A549 (cell line): Measurements from ENCODE around the gene NINJ1. TPM values are rescaled to one million over a fixed set of nuclear protein-coding genes. Genes with fewer than 3 reads are reported as not detected.
A peak's percentile ranks its signal among the peaks of the same experiment; 100 is the strongest.
"Not testable (repeated sequence)": the region's sequence is repeated elsewhere in the genome, so short reads cannot be mapped to it uniquely, and the experiment has no call there.

Experiments
- ATAC-seq, 2 experiments: fragments of 200-7000 bp in 1 of 2; fragments of >200 bp in 1 of 2; cut with Nextera tagmentation in 1 of 2; cut with Tn5 transposase in 1 of 2; 3 replicates each; pipeline versions ENCODE4 v1.8.0 to v1.9.1; 2018 to 2020; ENCODE audit warnings: mild to moderate bottlenecking in 1 of 2, moderate library complexity in 1 of 2
- CTCF ChIA-PET: fragments of 300-600 bp; sonication (Branson Sonifier 250); formaldehyde crosslinking; extraction: SDS; loops from one replicate; lab custom pipeline; 2021; ENCODE audit warnings: antibody characterized with exemption, inconsistent platforms; lab: Yijun Ruan, JAX
- POLR2A ChIA-PET: fragments of 350-600 bp; formaldehyde crosslinking; extraction: SDS; loops from one replicate; lab custom pipeline; 2021; ENCODE audit warnings: antibody characterized with exemption, inconsistent platforms; lab: Yijun Ruan, JAX
- DNase-seq, 2 experiments: peaks; one replicate each; pipeline versions ENCODE4 v3.0.0 to v3.0.0-alpha.2; 2011 to 2016; ENCODE audit warnings: low read depth in 1 of 2, low spot score in 1 of 2
- FAIRE-seq: peaks from 2 replicates; lab custom pipeline; 2011; peaks lifted over from hg19 to GRCh38; lab: Jason Lieb, UNC
- H3K27ac ChIP-seq, 2 experiments: fragments of >200 bp; sonication (Bioruptor Twin); formaldehyde crosslinking; 3 replicates each; pipeline ENCODE4 v1.5.1; 2016 to 2017
- H3K4me1 ChIP-seq: fragments of >200 bp; sonication (Bioruptor Twin); formaldehyde crosslinking; 3 replicates; pipeline ENCODE4 v1.6.1; 2016
- H3K4me2 ChIP-seq: fragments of >200 bp; sonication (Bioruptor Twin); formaldehyde crosslinking; 3 replicates; pipeline ENCODE4 v1.6.1; 2016
- H3K4me3 ChIP-seq: fragments of >200 bp; sonication (Bioruptor Twin); formaldehyde crosslinking; 3 replicates; pipeline ENCODE4 v1.5.1; 2016
- H3K9me3 ChIP-seq: fragments of >200 bp; sonication (Bioruptor Twin); formaldehyde crosslinking; 3 replicates; pipeline ENCODE4 v1.6.1; 2016
- BCL3 ChIP-seq: fragments of >200 bp; sonication (Bioruptor Twin); formaldehyde crosslinking; IDR thresholded peaks from 3 replicates; pipeline ENCODE4 v1.6.1; 2016
- CEBPB ChIP-seq, 2 experiments: fragments of >200 bp in 1 of 2; sonication (Bioruptor Twin) in 1 of 2; formaldehyde crosslinking in 1 of 2; IDR thresholded peaks; 2 replicates each; pipeline ENCODE4 v1.6.1; 2012 to 2016
- E2F6 ChIP-seq: IDR thresholded peaks from 2 replicates; pipeline ENCODE4 v1.6.1; 2012; ENCODE audit warnings: low read depth, borderline replicate concordance
- EHF ChIP-seq: fragments of 250-450 bp; sonication (Bioruptor Pico); IDR thresholded peaks from 2 replicates; pipeline ENCODE4 v1.5.0; 2020; ENCODE audit warnings: mild to moderate bottlenecking
- EHMT2 ChIP-seq: fragments of 200-600 bp; sonication (generic); IDR thresholded peaks from 2 replicates; pipeline ENCODE4 v1.6.1; 2016; ENCODE audit warnings: antibody characterized with exemption, low read depth, mild to moderate bottlenecking, moderate library complexity
- EP300 ChIP-seq, 2 experiments: fragments of >200 bp; sonication (Bioruptor Twin); formaldehyde crosslinking; IDR thresholded peaks; 2 replicates in 1 of 2; 3 replicates in 1 of 2; pipeline ENCODE4 v1.6.1; 2016 to 2017
- ESRRA ChIP-seq: fragments of 150-350 bp; IDR thresholded peaks from 2 replicates; pipeline ENCODE4 v1.6.1; 2014; ENCODE audit warnings: mild to moderate bottlenecking, low read length, borderline replicate concordance
- GATA3 ChIP-seq: IDR thresholded peaks from 2 replicates; pipeline ENCODE4 v1.6.1; 2012; ENCODE audit warnings: borderline replicate concordance
- HEYL ChIP-seq: fragments of 250-450 bp; sonication (Bioruptor Pico); IDR thresholded peaks from 2 replicates; pipeline ENCODE4 v1.8.0; 2021; ENCODE audit warnings: mild to moderate bottlenecking, moderate library complexity
- HOXB5 ChIP-seq: fragments of 250-450 bp; sonication (Bioruptor Pico); IDR thresholded peaks from 2 replicates; pipeline ENCODE4 v1.5.0; 2020; ENCODE audit warnings: mild to moderate bottlenecking, moderate library complexity
- MAFK ChIP-seq: fragments of 450-650 bp; IDR thresholded peaks from 2 replicates; pipeline ENCODE4 v1.6.1; 2014; ENCODE audit not compliant: partially characterized antibody
- MAZ ChIP-seq: fragments of 150-350 bp; IDR thresholded peaks from 2 replicates; pipeline ENCODE4 v1.6.1; 2014; ENCODE audit warnings: antibody characterized with exemption, low read depth, low read length, borderline replicate concordance
- PBX3 ChIP-seq: IDR thresholded peaks from 2 replicates; pipeline ENCODE4 v1.6.1; 2012
- RARB ChIP-seq: fragments of 250-450 bp; sonication (Bioruptor Pico); IDR thresholded peaks from 2 replicates; pipeline ENCODE4 v1.8.0; 2021; ENCODE audit warnings: mild to moderate bottlenecking, moderate library complexity
- REST ChIP-seq: fragments of 200-600 bp; sonication (generic); IDR thresholded peaks from 2 replicates; pipeline ENCODE4 v1.6.1; 2016; ENCODE audit warnings: antibody characterized with exemption, mild to moderate bottlenecking, moderate library complexity
- RNF2 ChIP-seq: fragments of 200-600 bp; sonication (generic); IDR thresholded peaks from 2 replicates; pipeline ENCODE4 v1.6.1; 2016; ENCODE audit warnings: low read depth, mild to moderate bottlenecking, antibody characterized with exemption, moderate library complexity, borderline replicate concordance
- SMC3 ChIP-seq: fragments of >200 bp; sonication (Bioruptor Twin); formaldehyde crosslinking; IDR thresholded peaks from 3 replicates; pipeline ENCODE4 v1.6.1; 2018; ENCODE audit warnings: inconsistent platforms
- TFCP2L1 ChIP-seq: fragments of 250-450 bp; sonication (Bioruptor Pico); IDR thresholded peaks from 2 replicates; pipeline ENCODE4 v1.5.0; 2021; ENCODE audit warnings: mild to moderate bottlenecking
- ZNF302 ChIP-seq: fragments of 250-450 bp; sonication (Bioruptor Pico); IDR thresholded peaks from 2 replicates; pipeline ENCODE4 v1.9.0; 2021; ENCODE audit warnings: inconsistent platforms, mild to moderate bottlenecking, moderate library complexity
- WGBS: methylation state at CpG from one replicate; pipeline ENCODE4 v1.1.6; 2017; ENCODE audit errors: missing lambda C conversion rate; 5-methylcytosine and 5-hydroxymethylcytosine counted together
- polyA plus RNA-seq, 4 experiments: library from polyadenylated mRNA; depleted of rRNA in 3 of 4; stranded (reverse); fragments of >200 nt; fragmentation: RNase III in 1 of 4; extraction: RNeasy Plus Mini Kit Qiagen cat#74134 plus additional on column Dnase treatment in 1 of 4; gene quantifications; 2 replicates in 3 of 4; 3 replicates in 1 of 4; pipeline ENCODE4 v1.2.3, GENCODE V29; 2011 to 2017

Gene NINJ1
- polyA plus RNA-seq, 2 of the 4 experiments (the other 2 are of a cell fraction), result 27.0 to 60.4 TPM

GRCh38 chr9:93117924-93118862, 15.9 kb downstream of the NINJ1 start (continued):
- no peak for TF ChIP-seq REST

- CTCF ChIA-PET, result interaction anchor here (0.6 to 6.3 kb wide), 6 partner anchors 10 to 760 kb away, joined by 3 to 109 read pairs (median 3); no protein-coding TSS in a partner anchor
- H3K4me3 ChIP-seq, ATAC-seq, FAIRE-seq, H3K9me3 ChIP-seq, H3K4me2 ChIP-seq, DNase-seq, H3K27ac ChIP-seq, POLR2A ChIA-PET: not testable (repeated sequence)
- peaks cover 57% of the 10 kb centered on the region for H3K4me1 ChIP-seq
- WGBS, result 90% methylated on average over 9 of the region's 9 CpGs
These were observed 16.5 kb downstream of the NINJ1 start for GRCh38 chr9:93117521-93117920.

GRCh38 chr9:93116072-93116961, 17.7 kb downstream of the NINJ1 start:
- peak in 1 of 2 experiments; percentile 57 for DNase-seq
- FAIRE-seq, result no peak
- ChIA-PET POLR2A (interaction anchor here (0.6 to 0.9 kb wide), 2 partner anchors 18 to 329 kb away, joined by 3 to 6 read pairs; partner anchors contain the start of gene NINJ1), CTCF (interaction anchor here (0.6 to 6.3 kb wide), 4 partner anchors 9 to 113 kb away, joined by 3 to 109 read pairs (median 4); no protein-coding TSS in a partner anchor)
- H3K4me2 ChIP-seq, result peak overlapping the region; percentile 58
- no peak for TF ChIP-seq EHMT2
- no peak for TF ChIP-seq EP300 (IDR thresholded peaks at IDR 0.05)
- no peak for TF ChIP-seq EHF
- no peak for TF ChIP-seq GATA3
- no peak for TF ChIP-seq PBX3
- peak; percentile 58 for TF ChIP-seq MAFK
- TF ChIP-seq RNF2, result no peak
- TF ChIP-seq CEBPB (IDR thresholded peaks at IDR 0.05), result peak; percentile 73 to 90; a peak in 3 of 4 replicates
- TF ChIP-seq, all 56 proteins: peak for 2
- 0 out of 6 replicates have a peak, but pooled peaks have one; percentile 1 to 21 for ATAC-seq
- Histone ChIP-seq H3K9me3 (no peaks in the 10 kb centered on the region), H3K27ac (peak overlapping the region; percentile 72 to 81), H3K4me1 (peaks cover 60% of the 10 kb centered on the region), H3K4me3 (no peak overlapping the region)
- WGBS, result 70% methylated on average over 16 of the region's 17 CpGs

- CTCF ChIA-PET, result interaction anchor here (3.9 to 6.3 kb wide), 2 partner anchors 8 to 188 kb away, joined by 24 to 109 read pairs; no protein-coding TSS in a partner anchor
- Histone ChIP-seq H3K4me1 (peaks cover 58% of the 10 kb centered on the region), H3K4me2 (peak overlapping the region; percentile 58), H3K4me3 (no peak overlapping the region), H3K27ac (peak overlapping the region; percentile 72 to 81), H3K9me3 (no peaks in the 10 kb centered on the region)
- DNase-seq (no peak), FAIRE-seq (no peak), ATAC-seq (no peak)
- WGBS, result no CpG with 5 or more reads among the region's 3 CpGs
- POLR2A ChIA-PET, result interaction anchor here (0.6 to 1.0 kb wide), 3 partner anchors 19 to 330 kb away, joined by 3 to 6 read pairs (median 3); partner anchors contain the start of gene NINJ1
- TF ChIP-seq E2F6 (no peak), SMC3 (no peak), TFCP2L1 (CRISPR knock-in tag) (no peak), ZNF302 (CRISPR knock-in tag) (no peak), RARB (no peak), GATA3 (no peak), MAFK (no peak), HEYL (CRISPR knock-in tag) (no peak), HOXB5 (CRISPR knock-in tag) (no peak), ESRRA (no peak), BCL3 (no peak), MAZ (no peak)
These were observed 18.5 kb downstream of the NINJ1 start for GRCh38 chr9:93115486-93116071.
